Kidney (tissue), 14 donors: ENCODE results near the gene GHRH. TPM values are rescaled to one million over a fixed set of nuclear protein-coding genes. Genes with fewer than 3 reads are reported as not detected.

ENCODE experiments used
- DNase-seq, 5 donors: peaks; one replicate each; pipeline ENCODE4 v3.0.0-alpha.2; 2013 to 2020
- FAIRE-seq: peaks from 2 replicates; lab custom pipeline; 2012; peaks lifted over from hg19 to GRCh38; lab: Jason Lieb, UNC
- H3K27ac ChIP-seq, 2 donors: one replicate each; pipeline ENCODE4 v1.7.0; 2013; ENCODE audit warnings: low read depth in 2 of 2, low read length in 2 of 2, inconsistent platforms in 1 of 2
- H3K27me3 ChIP-seq: one replicate; pipeline ENCODE4 v1.7.1; 2013; ENCODE audit warnings: low read length, inconsistent platforms; ENCODE audit not compliant: control insufficient read depth, insufficient read depth
- H3K36me3 ChIP-seq, 3 donors: one replicate each; pipeline versions ENCODE4 v1.7.0 to v1.7.1; 2013; ENCODE audit warnings: low read length in 3 of 3, control low read depth in 1 of 3, inconsistent platforms in 1 of 3; ENCODE audit not compliant: insufficient read depth in 3 of 3, control insufficient read depth in 2 of 3
- H3K4me1 ChIP-seq, 3 donors: one replicate each; pipeline versions ENCODE4 v1.7.0 to v1.7.1; 2013; ENCODE audit warnings: low read length in 3 of 3, inconsistent platforms in 1 of 3, low read depth in 1 of 3; ENCODE audit not compliant: control insufficient read depth in 2 of 3, insufficient read depth in 2 of 3
- H3K4me3 ChIP-seq, 3 donors: one replicate each; pipeline versions ENCODE4 v1.7.0 to v1.8.1; 2013; ENCODE audit warnings: low read length in 3 of 3, control low read depth in 1 of 3, inconsistent platforms in 1 of 3
- H3K9ac ChIP-seq, 3 donors: one replicate each; pipeline versions ENCODE4 v1.7.0 to v1.7.1; 2013; ENCODE audit warnings: low read length in 3 of 3, control low read depth in 1 of 3, inconsistent platforms in 1 of 3
- H3K9me3 ChIP-seq, 3 donors: one replicate each; pipeline versions ENCODE4 v1.7.0 to v1.7.1; 2013; ENCODE audit warnings: low read length in 3 of 3, control low read depth in 1 of 3, inconsistent platforms in 1 of 3; ENCODE audit not compliant: control insufficient read depth in 2 of 3, insufficient read depth in 1 of 3
- intact Hi-C: fragments of 100-400 bp; cut with DNase I; formaldehyde crosslinking; loops from one replicate; pipeline ENCODE4 v1.11.1; 2022
- polyA plus RNA-seq: library from polyadenylated mRNA; stranded (reverse); fragments of 350-450 nt; fragmentation: Illumina TruSeq; extraction: RNeasy Lipid Tissue Mini Kit (QIAGEN cat#74804); gene quantifications from one replicate; pipeline ENCODE4 v1.2.3, GENCODE V29; 2014; ENCODE audit warnings: low read depth, low replicate concordance; ENCODE audit not compliant: insufficient read depth
- total RNA-seq: library from RNA; stranded (reverse); fragmentation: NEBNext Ultra II Directional; extraction: Animal tissue kit (Norgen Biotek cat#: 25700); gene quantifications from one replicate; pipeline ENCODE4 v1.2.1, GENCODE V29; 2021
- TF ChIP-seq, protein P1 (sequence below): IDR thresholded peaks from 3 replicates; pipeline ENCODE4 v1.5.1; 2012; ENCODE audit warnings: mild to moderate bottlenecking, moderate library complexity, borderline replicate concordance; ENCODE audit not compliant: insufficient read depth; ENCODE audit errors: extremely low read depth
- donor health status: control.
- donor health status: control.
- donor health status: control.
- donor health status: control.
- donor health status: control.
- donor health status: DM: yes; HTN: yes; CAD: no.
- donor health status: Normal renal cell carcinoma (clear cell type).

GHRH gene
- total and polyA plus RNA-seq, 2 donors from 2014 or later = not detected

DNA sequence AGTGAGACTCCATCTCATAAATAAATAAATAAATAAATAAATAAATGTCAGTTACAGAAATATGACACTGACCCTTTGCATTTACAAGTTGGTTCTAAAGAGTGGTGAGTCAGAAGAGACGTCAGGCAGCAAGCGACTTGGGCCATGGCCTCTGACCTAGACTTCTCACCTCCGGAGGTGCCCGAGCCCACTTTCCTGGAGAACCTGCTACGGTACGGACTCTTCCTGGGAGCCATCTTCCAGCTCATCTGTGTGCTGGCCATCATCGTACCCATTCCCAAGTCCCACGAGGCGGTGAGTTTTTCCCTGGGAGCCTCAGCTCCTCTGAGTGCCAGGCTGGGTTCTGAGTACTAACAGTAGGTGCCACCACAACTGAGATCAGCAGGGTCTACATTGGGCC lies 39.5 kb upstream of the GHRH start:
- Histone ChIP-seq H3K27ac (no peak overlapping the region), H3K4me1 (peaks cover 0 to 7% (median 0%) of the 10 kb centered on the region in 3 donors), H3K9ac (no peak overlapping the region), H3K4me3 (no peak overlapping the region), H3K36me3 (peaks cover 0 to 19% (median 12%) of the 10 kb centered on the region in 3 donors), H3K27me3 (no peaks in the 10 kb centered on the region), H3K9me3 (no peaks in the 10 kb centered on the region)
- DNase-seq (no peak), FAIRE-seq (no peak)
- intact Hi-C loops = no loop called here
- TF ChIP-seq, protein P1, sequence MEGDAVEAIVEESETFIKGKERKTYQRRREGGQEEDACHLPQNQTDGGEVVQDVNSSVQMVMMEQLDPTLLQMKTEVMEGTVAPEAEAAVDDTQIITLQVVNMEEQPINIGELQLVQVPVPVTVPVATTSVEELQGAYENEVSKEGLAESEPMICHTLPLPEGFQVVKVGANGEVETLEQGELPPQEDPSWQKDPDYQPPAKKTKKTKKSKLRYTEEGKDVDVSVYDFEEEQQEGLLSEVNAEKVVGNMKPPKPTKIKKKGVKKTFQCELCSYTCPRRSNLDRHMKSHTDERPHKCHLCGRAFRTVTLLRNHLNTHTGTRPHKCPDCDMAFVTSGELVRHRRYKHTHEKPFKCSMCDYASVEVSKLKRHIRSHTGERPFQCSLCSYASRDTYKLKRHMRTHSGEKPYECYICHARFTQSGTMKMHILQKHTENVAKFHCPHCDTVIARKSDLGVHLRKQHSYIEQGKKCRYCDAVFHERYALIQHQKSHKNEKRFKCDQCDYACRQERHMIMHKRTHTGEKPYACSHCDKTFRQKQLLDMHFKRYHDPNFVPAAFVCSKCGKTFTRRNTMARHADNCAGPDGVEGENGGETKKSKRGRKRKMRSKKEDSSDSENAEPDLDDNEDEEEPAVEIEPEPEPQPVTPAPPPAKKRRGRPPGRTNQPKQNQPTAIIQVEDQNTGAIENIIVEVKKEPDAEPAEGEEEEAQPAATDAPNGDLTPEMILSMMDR = no peak

DNA sequence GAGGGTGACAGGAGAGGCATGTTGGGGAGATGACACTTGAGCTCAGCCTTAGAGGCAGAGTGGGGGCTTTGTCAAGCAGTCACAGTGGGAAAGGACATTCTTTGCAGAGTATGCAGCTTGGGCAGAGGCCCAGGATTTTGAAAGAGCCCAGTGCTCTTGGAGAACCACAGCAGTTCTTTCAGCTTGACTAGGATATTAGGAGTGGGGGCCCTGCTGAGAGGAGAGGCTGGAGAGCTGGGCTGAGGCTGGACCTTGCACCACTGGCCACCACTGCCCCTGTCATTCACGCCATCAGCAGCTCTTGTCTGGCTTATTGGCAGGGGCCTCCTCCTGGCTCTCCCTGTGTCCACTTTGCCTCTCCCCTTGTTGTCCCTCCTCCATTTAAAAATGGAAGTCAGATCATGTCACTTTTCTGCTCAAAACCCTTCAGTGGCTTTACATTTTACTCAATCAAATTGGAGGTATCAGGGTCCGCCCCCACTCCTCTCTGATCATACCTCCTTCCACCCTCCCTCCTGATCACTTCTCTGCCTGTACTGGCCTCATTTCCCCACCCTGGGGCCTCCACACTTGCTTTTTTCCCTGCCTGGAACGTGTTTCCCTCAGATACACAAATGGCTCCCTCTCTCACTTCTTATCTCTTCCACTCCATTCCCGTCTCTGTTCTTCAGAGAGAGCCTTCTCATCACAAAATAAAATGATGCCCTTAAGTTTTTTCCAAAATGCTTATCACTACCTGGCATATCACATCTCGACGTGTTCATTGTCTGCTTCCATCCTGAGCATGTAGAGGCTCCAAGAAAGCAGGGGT lies 38.3 kb upstream of the GHRH start:
- Histone ChIP-seq H3K9ac (no peak overlapping the region), H3K27ac (no peak overlapping the region), H3K36me3 (peaks cover 0 to 19% (median 10%) of the 10 kb centered on the region in 3 donors), H3K4me3 (no peak overlapping the region), H3K9me3 (no peaks in the 10 kb centered on the region), H3K4me1 (peaks cover 0 to 8% (median 0%) of the 10 kb centered on the region in 3 donors), H3K27me3 (no peaks in the 10 kb centered on the region)
- TF ChIP-seq, protein P1 = no peak
- FAIRE-seq (no peak), DNase-seq (no peak)
- intact Hi-C loops = no loop called here

DNA sequence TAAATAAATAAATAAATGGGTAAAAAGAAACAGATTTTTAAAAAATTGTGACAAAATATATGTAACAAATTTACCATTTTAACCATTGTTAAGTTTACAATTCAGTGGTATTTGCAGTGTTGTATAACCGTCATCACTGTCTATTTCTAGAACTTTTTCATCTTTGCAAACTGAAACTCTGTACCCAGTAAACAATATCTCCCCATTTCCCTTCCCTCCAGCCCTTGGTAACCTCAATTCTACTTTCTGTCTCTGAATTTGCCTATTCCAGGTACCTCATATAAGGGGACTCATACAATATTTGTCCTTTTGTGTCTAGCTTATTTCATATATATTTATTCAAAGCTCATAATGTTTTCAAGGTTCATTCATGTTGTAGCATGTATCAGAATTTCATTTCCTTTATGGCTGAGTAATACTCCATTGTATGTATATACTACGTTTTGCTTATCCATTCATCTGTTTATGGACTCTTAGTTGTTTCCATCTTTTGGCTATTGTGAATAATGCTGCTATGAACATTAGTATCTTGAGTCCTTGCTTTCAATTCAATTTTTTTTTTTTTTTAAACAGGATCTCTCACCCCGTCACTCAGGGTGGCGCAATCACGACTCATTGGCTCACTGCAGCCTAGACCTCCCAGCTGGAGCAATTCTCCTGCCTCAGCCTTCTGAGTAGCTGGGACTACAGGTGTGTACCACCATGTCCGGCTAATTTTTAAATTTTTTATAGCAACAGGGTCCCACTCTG lies 36.8 kb upstream of the GHRH start:
- FAIRE-seq (no peak), DNase-seq (no peak)
- H3K36me3 ChIP-seq = peaks cover 2 to 14% (median 3%) of the 10 kb centered on the region in 3 donors
- intact Hi-C loops = no loop called here
- no peak overlapping the region for H3K9ac ChIP-seq
- no peak overlapping the region for H3K4me3 ChIP-seq
- no peaks in the 10 kb centered on the region for H3K27me3 ChIP-seq
- H3K27ac ChIP-seq = no peak overlapping the region
- TF ChIP-seq, protein P1 = no peak
- peaks cover 0 to 8% (median 0%) of the 10 kb centered on the region in 3 donors for H3K4me1 ChIP-seq
- H3K9me3 ChIP-seq = no peaks in the 10 kb centered on the region
